HCT116 (cell line): ENCODE data around the gene ZNF18. TPM values are rescaled to one million over a fixed set of nuclear protein-coding genes. Genes with fewer than 3 reads are reported as not detected.

ENCODE experiments used
- ATAC-seq: fragments of 200-7000 bp; cut with Tn5 transposase; 2 replicates; pipeline ENCODE4 v1.9.1; 2020; ENCODE audit warnings: mild to moderate bottlenecking, moderate library complexity
- BruUV-seq: library from RNA; stranded (reverse); fragments of 400-500 nt; replicated peaks from 2 replicates; lab custom pipeline; 2021; lab: Mats Ljungman, UMichigan
- CTCF ChIA-PET: fragments of 300-600 bp; sonication (Branson Sonifier 250); formaldehyde crosslinking; loops from one replicate; lab custom pipeline; 2021; ENCODE audit warnings: antibody characterized with exemption; lab: Charles Lee
- POLR2A ChIA-PET: fragments of 300-600, 350-600 bp; sonication (Branson Sonifier 250); formaldehyde crosslinking; loops from one replicate; lab custom pipeline; 2021; ENCODE audit warnings: antibody characterized with exemption; lab: Charles Lee
- RAD21 ChIA-PET, 2 experiments: fragments of 300-600 bp; sonication (Branson Sonifier 250); formaldehyde crosslinking; loops; one replicate each; lab custom pipeline; 2023; ENCODE audit warnings: low total read pairs in 2 of 2; ENCODE audit not compliant: uncharacterized antibody in 2 of 2, unreplicated experiment in 2 of 2, low non-redundant PET in 1 of 2; lab: Charles Lee
- DNase-seq: peaks from one replicate; pipeline ENCODE4 v3.0.0-alpha.2; 2010; ENCODE audit warnings: low read depth, low spot score
- H2AFZ ChIP-seq: fragments of 200-600 bp; shearing (Covaris generic), sonication (generic); 2 replicates; pipeline ENCODE4 v1.6.1; 2017; ENCODE audit warnings: low read depth, mixed run types, mixed read lengths, antibody characterized with exemption, low read length; ENCODE audit not compliant: poor library complexity, severe bottlenecking
- H3K27ac ChIP-seq: 2 replicates; pipeline ENCODE4 v1.5.1; 2012; ENCODE audit warnings: low read depth, low read length
- H3K27me3 ChIP-seq: fragments of 200-600 bp; sonication (generic); 2 replicates; pipeline ENCODE4 v1.6.1; 2016; ENCODE audit warnings: mixed run types, low read length, mixed read lengths; ENCODE audit not compliant: insufficient read depth
- H3K36me3 ChIP-seq, 2 experiments: fragments of 200-500 bp in 1 of 2; fragments of 200-600 bp in 1 of 2; sonication (Bioruptor generic) in 1 of 2; sonication (generic) in 1 of 2; 2 replicates each; pipeline versions ENCODE4 v1.5.1 to v1.6.1; 2014 to 2016; ENCODE audit warnings: low read length in 2 of 2, inconsistent platforms in 1 of 2, mixed read lengths in 1 of 2, mixed run types in 1 of 2; ENCODE audit not compliant: insufficient read depth in 2 of 2, control insufficient read depth in 1 of 2
- H3K4me1 ChIP-seq, 2 experiments: fragments of 200-600 bp in 1 of 2; sonication (generic) in 1 of 2; 2 replicates each; pipeline versions ENCODE4 v1.5.1 to v1.6.1; 2012 to 2017; ENCODE audit warnings: low read length in 2 of 2, inconsistent platforms in 1 of 2, mild to moderate bottlenecking in 1 of 2, mixed read lengths in 1 of 2, mixed run types in 1 of 2, moderate library complexity in 1 of 2; ENCODE audit not compliant: insufficient read depth in 2 of 2, control insufficient read depth in 1 of 2
- H3K4me2 ChIP-seq: fragments of 200-600 bp; sonication (generic); 2 replicates; pipeline ENCODE4 v1.6.1; 2017; ENCODE audit warnings: mixed run types, low read length, mixed read lengths
- H3K4me3 ChIP-seq, 2 experiments: fragments of 200-600 bp in 1 of 2; sonication (generic) in 1 of 2; replicated peaks in 1 of 2; 2 replicates each; pipeline ENCODE4 v1.5.1; 2011 to 2016; ENCODE audit warnings: low read length in 2 of 2, control low read depth in 1 of 2, low read depth in 1 of 2, mild to moderate bottlenecking in 1 of 2, mixed read lengths in 1 of 2, mixed run types in 1 of 2
- H3K79me2 ChIP-seq: fragments of 200-600 bp; sonication (generic); 2 replicates; pipeline ENCODE4 v1.6.1; 2017; ENCODE audit warnings: mild to moderate bottlenecking, mixed run types, low read length, moderate library complexity, mixed read lengths; ENCODE audit not compliant: insufficient read depth
- H3K9ac ChIP-seq: fragments of 200-600 bp; sonication (generic); 2 replicates; pipeline ENCODE4 v1.6.1; 2016; ENCODE audit warnings: low read length, mixed read lengths
- H3K9me2 ChIP-seq: fragments of 200-600 bp; sonication (generic), shearing (Covaris generic); 2 replicates; pipeline ENCODE4 v1.6.1; 2017; ENCODE audit warnings: mixed run types, mild to moderate bottlenecking, moderate library complexity; ENCODE audit not compliant: insufficient read depth
- H3K9me3 ChIP-seq, 2 experiments: fragments of 200-500 bp in 1 of 2; fragments of 200-600 bp in 1 of 2; sonication (Bioruptor generic) in 1 of 2; sonication (generic) in 1 of 2; 2 replicates each; pipeline ENCODE4 v1.6.1; 2014 to 2017; ENCODE audit warnings: low read length in 2 of 2, mixed read lengths in 2 of 2, inconsistent platforms in 1 of 2, low read depth in 1 of 2, mild to moderate bottlenecking in 1 of 2, mixed run types in 1 of 2, moderate library complexity in 1 of 2; ENCODE audit not compliant: control insufficient read depth in 1 of 2, insufficient read depth in 1 of 2
- H4K20me1 ChIP-seq: fragments of 200-600 bp; sonication (generic), shearing (Covaris generic); 2 replicates; pipeline ENCODE4 v1.6.1; 2017; ENCODE audit warnings: mixed run types, mild to moderate bottlenecking, moderate library complexity; ENCODE audit not compliant: insufficient read depth
- ATF3 ChIP-seq: IDR thresholded peaks from 2 replicates; pipeline ENCODE4 v1.6.1; 2012
- CTCF ChIP-seq, 3 experiments: fragments of 200-600 bp in 1 of 3; sonication (generic) in 1 of 3; IDR thresholded peaks in 2 of 3; conservative IDR thresholded peaks in 1 of 3; 2 replicates each; pipeline ENCODE4 v1.5.1; 2012 to 2017; ENCODE audit warnings: low read depth in 2 of 3, low read length in 2 of 3, antibody characterized with exemption in 1 of 3, borderline replicate concordance in 1 of 3, control low read depth in 1 of 3, mild to moderate bottlenecking in 1 of 3, mixed read lengths in 1 of 3, mixed run types in 1 of 3, moderate library complexity in 1 of 3; ENCODE audit not compliant: insufficient read depth in 1 of 3
- ELF1 ChIP-seq: IDR thresholded peaks from 2 replicates; pipeline ENCODE4 v1.6.1; 2012; ENCODE audit warnings: low read depth, borderline replicate concordance
- EZH2 ChIP-seq: fragments of 200-600 bp; sonication (generic); IDR thresholded peaks from 2 replicates; pipeline ENCODE4 v1.6.1; 2017; ENCODE audit warnings: antibody characterized with exemption, mixed run types
- RAD21 ChIP-seq: IDR thresholded peaks from 2 replicates; pipeline ENCODE4 v1.6.1; 2012; ENCODE audit warnings: low read depth, mild to moderate bottlenecking
- SP1 ChIP-seq: IDR thresholded peaks from 2 replicates; pipeline ENCODE4 v1.6.1; 2012; ENCODE audit warnings: low read depth
- TCF7L2 ChIP-seq: IDR thresholded peaks from 2 replicates; pipeline ENCODE4 v1.7.0; 2011; ENCODE audit warnings: borderline replicate concordance, inconsistent platforms; ENCODE audit not compliant: insufficient read depth, insufficient read length; ENCODE audit errors: extremely low read depth
- ZBTB33 ChIP-seq: IDR thresholded peaks from 2 replicates; pipeline ENCODE4 v1.6.1; 2011; ENCODE audit warnings: mild to moderate bottlenecking, low read length, moderate library complexity; ENCODE audit not compliant: insufficient replicate concordance; ENCODE audit errors: extremely low read depth
- intact Hi-C: fragments of 100-400 bp; cut with micrococcal nuclease; formaldehyde crosslinking; loops from 2 replicates; pipeline ENCODE4 v1.10.0; 2022
- total RNA-seq: library from RNA; stranded (reverse); gene quantifications from one replicate; pipeline ENCODE4 v1.2.1, GENCODE V29; 2021; ENCODE audit not compliant: unreplicated experiment

ZNF18 gene
- total RNA-seq, 1 experiment from 2014 or later: 6.2 TPM

GRCh38 chr17:11953924-11954323, 43.4 kb downstream of the ZNF18 start:
- intact Hi-C loops: no loop called here
- H3K4me1 ChIP-seq: peaks cover 5 to 15% of the 10 kb centered on the region in 2 experiments
- BruUV-seq: no TSS peak
- H3K4me2 ChIP-seq: no peak overlapping the region
- no peaks in the 10 kb centered on the region for H3K36me3 ChIP-seq
- ChIA-PET RAD21 (no interaction called here), CTCF (no interaction called here), POLR2A (no interaction called here)
- no peaks in the 10 kb centered on the region for H3K9me2 ChIP-seq
- DNase-seq (no peak), ATAC-seq (no peak)
- no peak for TF ChIP-seq EZH2
- TF ChIP-seq TCF7L2: no peak
- no peak for TF ChIP-seq ZBTB33
- no peak for TF ChIP-seq CTCF (IDR thresholded peaks at IDR 0.05 in 2 of 3, conservative IDR thresholded peaks at IDR 0.05 in 1 of 3; ENCODE audit: borderline replicate concordance in 1 of 3, insufficient read depth in 1 of 3, low read depth in 2 of 3, low read length in 2 of 3)
- no peak for TF ChIP-seq RAD21
- no peak for TF ChIP-seq ELF1
- no peak for TF ChIP-seq SP1
- TF ChIP-seq ATF3: no peak
- H3K4me3 ChIP-seq: no peak overlapping the region
- H4K20me1 ChIP-seq: no peaks in the 10 kb centered on the region
- no peak overlapping the region for H3K27ac ChIP-seq
- no peaks in the 10 kb centered on the region for H3K27me3 ChIP-seq
- H2AFZ ChIP-seq: no peak overlapping the region
- no peaks in the 10 kb centered on the region for H3K79me2 ChIP-seq
- H3K9me3 ChIP-seq: peaks cover 3 to 11% of the 10 kb centered on the region in 2 experiments; a peak in 3 of 4 replicates
- no peak overlapping the region for H3K9ac ChIP-seq
